Activated CD4-positive, alpha-beta memory T cell treated with anti-CD3 and anti-CD28 coated beads, Interleukin-2, amount 10 ng/mL, durations not matched to agents 7 days and 5 days (primary cell): ENCODE data around the gene LCORL. TPM values are rescaled to one million over a fixed set of nuclear protein-coding genes. Genes with fewer than 3 reads are reported as not detected.
"Not testable (repeated sequence)": the region's sequence is repeated elsewhere in the genome, so short reads cannot be mapped to it uniquely, and the experiment has no call there.

Source experiments
- CTCF ChIA-PET: fragments of 350-600 bp; sonication (Branson Sonifier 250); formaldehyde crosslinking; loops from one replicate; lab custom pipeline; 2021; ENCODE audit warnings: antibody characterized with exemption, inconsistent platforms; lab: Charles Lee
- POLR2A ChIA-PET: fragments of 350-600 bp; sonication (Branson Sonifier 250); formaldehyde crosslinking; loops from one replicate; lab custom pipeline; 2021; ENCODE audit warnings: antibody characterized with exemption; lab: Charles Lee
- DNase-seq: peaks from one replicate; pipeline ENCODE4 v3.0.0-alpha.2; 2020
- H3K27ac Mint-ChIP-seq: one replicate; pipeline ENCODE4 v1.8.0; 2021; ENCODE audit warnings: mild to moderate bottlenecking, mixed read lengths
- H3K27me3 Mint-ChIP-seq: one replicate; pipeline ENCODE4 v1.8.0; 2021; ENCODE audit warnings: mixed read lengths
- H3K36me3 Mint-ChIP-seq: one replicate; pipeline ENCODE4 v1.8.0; 2021; ENCODE audit warnings: low read depth, mixed read lengths
- H3K4me1 Mint-ChIP-seq: one replicate; pipeline ENCODE4 v1.8.0; 2021; ENCODE audit warnings: mixed read lengths
- H3K4me3 Mint-ChIP-seq: one replicate; pipeline ENCODE4 v1.8.0; 2021; ENCODE audit warnings: mild to moderate bottlenecking, mixed read lengths
- H3K9me3 Mint-ChIP-seq: one replicate; pipeline ENCODE4 v1.8.0; 2021; ENCODE audit warnings: mixed read lengths
- total RNA-seq, 2 experiments: library from RNA; stranded (reverse); gene quantifications; one replicate each; pipeline ENCODE4 v1.2.3, GENCODE V29; 2021

Gene LCORL
- total RNA-seq, 2 experiments from 2014 or later = 15.7 to 17.3 TPM

GRCh38 chr4:18039113-18039512 lies 17.6 kb upstream of the LCORL start:
- DNase-seq = no peak
- POLR2A ChIA-PET = no interaction called here
- Mint-ChIP-seq H3K27ac (no peak overlapping the region), H3K36me3 (no peaks in the 10 kb centered on the region), H3K4me3 (no peak overlapping the region), H3K4me1 (no peaks in the 10 kb centered on the region), H3K9me3 (no peaks in the 10 kb centered on the region), H3K27me3 (peaks cover 24% of the 10 kb centered on the region)
- CTCF ChIA-PET = no interaction called here

GRCh38 chr4:18036369-18036768 lies 14.8 kb upstream of the LCORL start:
- peaks cover 30% of the 10 kb centered on the region for H3K27me3 Mint-ChIP-seq
- H3K27ac Mint-ChIP-seq, H3K4me3 Mint-ChIP-seq, POLR2A ChIA-PET, H3K9me3 Mint-ChIP-seq, DNase-seq, H3K36me3 Mint-ChIP-seq, H3K4me1 Mint-ChIP-seq, CTCF ChIA-PET: not testable (repeated sequence)

- CTCF ChIA-PET = no interaction called here
- Mint-ChIP-seq H3K27me3 (peaks cover 38% of the 10 kb centered on the region), H3K4me1 (no peaks in the 10 kb centered on the region)
Measured at GRCh38 chr4:18034099-18034498, 12.5 kb upstream of the LCORL start.

GRCh38 chr4:18033111-18034085 lies 11.8 kb upstream of the LCORL start:
- Mint-ChIP-seq H3K27me3 (peaks cover 39% of the 10 kb centered on the region), H3K9me3 (no peaks in the 10 kb centered on the region), H3K36me3 (no peaks in the 10 kb centered on the region), H3K27ac (no peak overlapping the region), H3K4me1 (no peaks in the 10 kb centered on the region), H3K4me3 (no peak overlapping the region)
- no peak for DNase-seq
- ChIA-PET CTCF (no interaction called here), POLR2A (no interaction called here)

More at GRCh38 chr4:18034099-18034498, 12.5 kb upstream of the LCORL start:
- Mint-ChIP-seq H3K9me3 (no peaks in the 10 kb centered on the region), H3K27ac (no peak overlapping the region), H3K36me3 (no peaks in the 10 kb centered on the region), H3K4me3 (no peak overlapping the region)
- POLR2A ChIA-PET = no interaction called here
- DNase-seq = no peak

GRCh38 chr4:18025288-18025687 lies 3.7 kb upstream of the LCORL start:
- Mint-ChIP-seq H3K27me3 (peaks cover 52% of the 10 kb centered on the region), H3K9me3 (no peaks in the 10 kb centered on the region), H3K4me1 (peaks cover 16% of the 10 kb centered on the region), H3K36me3 (no peaks in the 10 kb centered on the region), H3K27ac (no peak overlapping the region), H3K4me3 (no peak overlapping the region)
- no peak for DNase-seq
- POLR2A ChIA-PET = no interaction called here
- CTCF ChIA-PET = no interaction called here

GRCh38 chr4:18022572-18023050 lies 1.1 kb upstream of the LCORL start:
- no peak overlapping the region for H3K27ac Mint-ChIP-seq
- CTCF ChIA-PET = interaction anchor here (0.8 to 1.1 kb wide), 2 partner anchors 35 to 205 kb away, joined by 3 read pairs; no protein-coding TSS in a partner anchor
- H3K27me3 Mint-ChIP-seq = peaks cover 51% of the 10 kb centered on the region
- no peaks in the 10 kb centered on the region for H3K9me3 Mint-ChIP-seq
- H3K4me1 Mint-ChIP-seq = peaks cover 24% of the 10 kb centered on the region
- peak overlapping the region; percentile 80 for H3K4me3 Mint-ChIP-seq
- no peak for DNase-seq
- no peaks in the 10 kb centered on the region for H3K36me3 Mint-ChIP-seq
- POLR2A ChIA-PET = interaction anchor here (1.1 to 1.2 kb wide), 4 partner anchors 212 to 444 kb away, joined by 3 to 10 read pairs (median 6); partner anchors contain the start of genes DCAF16, MED28 and NCAPG

- no peak for DNase-seq
- H3K36me3 Mint-ChIP-seq = no peaks in the 10 kb centered on the region
- ChIA-PET CTCF (no interaction called here), POLR2A (interaction anchor here (0.8 to 1.2 kb wide), 3 partner anchors 10 to 443 kb away, joined by 3 to 10 read pairs (median 6); partner anchors contain the start of genes DCAF16 and NCAPG)
- H3K9me3 Mint-ChIP-seq = no peaks in the 10 kb centered on the region
- H3K27ac Mint-ChIP-seq = peak overlapping the region; percentile 71
- H3K4me3 Mint-ChIP-seq = peak overlapping the region; percentile 80
- peaks cover 24% of the 10 kb centered on the region for H3K4me1 Mint-ChIP-seq
- H3K27me3 Mint-ChIP-seq = peaks cover 51% of the 10 kb centered on the region
Measured at GRCh38 chr4:18021470-18021719, 160 bp downstream of the LCORL start.

- Mint-ChIP-seq H3K4me3 (peak overlapping the region; percentile 93), H3K27me3 (peaks cover 49% of the 10 kb centered on the region), H3K9me3 (no peaks in the 10 kb centered on the region), H3K36me3 (no peaks in the 10 kb centered on the region), H3K4me1 (peaks cover 24% of the 10 kb centered on the region), H3K27ac (peak overlapping the region; percentile 85)
- DNase-seq = peak; percentile 57
- ChIA-PET CTCF (no interaction called here), POLR2A (no interaction called here)
Measured at GRCh38 chr4:18020671-18021469, 685 bp downstream of the LCORL start.

- Mint-ChIP-seq H3K4me3 (peak overlapping the region; percentile 93), H3K9me3 (no peaks in the 10 kb centered on the region), H3K27ac (peak overlapping the region; percentile 85), H3K4me1 (peaks cover 22% of the 10 kb centered on the region), H3K27me3 (peaks cover 44% of the 10 kb centered on the region), H3K36me3 (no peaks in the 10 kb centered on the region)
- ChIA-PET POLR2A (no interaction called here), CTCF (interaction anchor here (1.0 kb wide), 1 partner anchor 203 kb away, joined by 6 read pairs; no protein-coding TSS in a partner anchor)
- DNase-seq = no peak
Measured at GRCh38 chr4:18020145-18020670, 1.3 kb downstream of the LCORL start.

- ChIA-PET CTCF (no interaction called here), POLR2A (no interaction called here)
- H3K27ac Mint-ChIP-seq = no peak overlapping the region
Measured at GRCh38 chr4:18014269-18014668, 7.3 kb downstream of the LCORL start.

GRCh38 chr4:18012807-18013462 lies 8.6 kb downstream of the LCORL start:
- Mint-ChIP-seq H3K4me3 (no peak overlapping the region), H3K36me3 (no peaks in the 10 kb centered on the region), H3K9me3 (peaks cover 2% of the 10 kb centered on the region), H3K4me1 (no peaks in the 10 kb centered on the region), H3K27ac (no peak overlapping the region), H3K27me3 (peaks cover 6% of the 10 kb centered on the region)
- no peak for DNase-seq
- ChIA-PET POLR2A (no interaction called here), CTCF (no interaction called here)

More at GRCh38 chr4:18014269-18014668, 7.3 kb downstream of the LCORL start:
- DNase-seq = no peak
- Mint-ChIP-seq H3K4me3 (no peak overlapping the region), H3K27me3 (peaks cover 6% of the 10 kb centered on the region), H3K36me3 (no peaks in the 10 kb centered on the region), H3K9me3 (no peaks in the 10 kb centered on the region), H3K4me1 (no peaks in the 10 kb centered on the region)

GRCh38 chr4:18012134-18012806 lies 9.3 kb downstream of the LCORL start:
- ChIA-PET POLR2A (no interaction called here), CTCF (no interaction called here)
- peaks cover 1% of the 10 kb centered on the region for H3K27me3 Mint-ChIP-seq
- no peak overlapping the region for H3K27ac Mint-ChIP-seq
- H3K4me1 Mint-ChIP-seq = no peaks in the 10 kb centered on the region
- peaks cover 2% of the 10 kb centered on the region for H3K9me3 Mint-ChIP-seq
- no peak overlapping the region for H3K4me3 Mint-ChIP-seq
- no peak for DNase-seq
- H3K36me3 Mint-ChIP-seq = no peaks in the 10 kb centered on the region
